GM21423 (cell line): ENCODE measurements around the gene ANKHD1.
"Not testable (repeated sequence)": the region's sequence is repeated elsewhere in the genome, so short reads cannot be mapped to it uniquely, and the experiment has no call there.

Experiments
- ATAC-seq: cut with Tn5 transposase; IDR thresholded peaks from one replicate; pipeline ENCODE4 v1.9.1; 2021; ENCODE audit warnings: mild to moderate bottlenecking, moderate library complexity; ENCODE audit not compliant: unreplicated experiment

The ANKHD1 gene

GRCh38 chr5:140576776-140577201, 175.2 kb downstream of the ANKHD1 start:
- ATAC-seq: no peak

- ATAC-seq: not testable (repeated sequence)
Observed at GRCh38 chr5:140579188-140579747, 177.6 kb downstream of the ANKHD1 start.

- ATAC-seq: no peak
Observed at GRCh38 chr5:140587495-140587894, 185.9 kb downstream of the ANKHD1 start.

- no peak for ATAC-seq
Observed at GRCh38 chr5:140588311-140589070, 186.9 kb downstream of the ANKHD1 start.
